Measurements from ENCODE around the gene PPP6R1. TPM values are rescaled to one million over a fixed set of nuclear protein-coding genes. Genes with fewer than 3 reads are reported as not detected.

PPP6R1 gene
- total RNA-seq, 2 experiments from 2014 or later = 89.6 to 161 TPM

- peak overlapping the region; percentile 92 for H3K27ac ChIP-seq (ENCODE audit: low read depth, low read length, poor library complexity, severe bottlenecking)
- no peak for DNase-seq (ENCODE audit: low spot score)
- no peaks in the 10 kb centered on the region for H3K9me3 ChIP-seq (ENCODE audit: low read length)
- peaks cover 44% of the 10 kb centered on the region for H3K36me3 ChIP-seq (ENCODE audit: insufficient read depth, low read length)
- TF ChIP-seq EZH2phosphoT487 (IDR thresholded peaks at IDR 0.05; ENCODE audit: borderline replicate concordance, low read depth, low read length) (no peak), CTCF (conservative IDR thresholded peaks at IDR 0.05; ENCODE audit: low read length) (no peak)
- BruUV-seq (replicated peaks) = no TSS peak
- CTCF ChIA-PET (ENCODE audit: unreplicated experiment) = interaction anchor here (1.1 kb wide), 1 partner anchor 32 kb away, joined by 3 read pairs; no protein-coding TSS in a partner anchor
- intact Hi-C loops (cut with micrococcal nuclease; ENCODE audit: unreplicated experiment) = no loop called here
- peaks cover 68% of the 10 kb centered on the region for H3K4me1 ChIP-seq (ENCODE audit: insufficient read depth, low read length, poor library complexity, severe bottlenecking)
- H4K20me1 ChIP-seq (ENCODE audit: insufficient read depth, low read length) = no peaks in the 10 kb centered on the region
- H2AFZ ChIP-seq (ENCODE audit: low read length) = no peak overlapping the region
- H3K79me2 ChIP-seq (ENCODE audit: insufficient read depth, low read depth, low read length) = no peaks in the 10 kb centered on the region
- no peaks in the 10 kb centered on the region for H3K9me2 ChIP-seq (ENCODE audit: insufficient read depth, low read length)
- H3K4me2 ChIP-seq (ENCODE audit: low read length) = peak overlapping the region; percentile 66
- no peak overlapping the region for H3K4me3 ChIP-seq (ENCODE audit: low read depth, low read length, poor library complexity, severe bottlenecking)
- POLR2A ChIA-PET = interaction anchor here (0.7 kb wide), 3 partner anchors 14 to 55 kb away, joined by 3 to 7 read pairs (median 3); no protein-coding TSS in a partner anchor
Observed at GRCh38 chr19:55306712-55307111, 47.9 kb upstream of the PPP6R1 start.

- no peaks in the 10 kb centered on the region for H4K20me1 ChIP-seq (ENCODE audit: insufficient read depth, low read length)
- H2AFZ ChIP-seq (ENCODE audit: low read length) = no peak overlapping the region
- no peak overlapping the region for H3K4me3 ChIP-seq (ENCODE audit: low read depth, low read length, poor library complexity, severe bottlenecking)
- H3K79me2 ChIP-seq (ENCODE audit: insufficient read depth, low read depth, low read length) = no peaks in the 10 kb centered on the region
- DNase-seq (ENCODE audit: low spot score) = no peak
- POLR2A ChIA-PET = interaction anchor here (0.7 kb wide), 1 partner anchor 55 kb away, joined by 3 read pairs; no protein-coding TSS in a partner anchor
- peaks cover 70% of the 10 kb centered on the region for H3K4me1 ChIP-seq (ENCODE audit: insufficient read depth, low read length, poor library complexity, severe bottlenecking)
- H3K9me2 ChIP-seq (ENCODE audit: insufficient read depth, low read length) = no peaks in the 10 kb centered on the region
- H3K9me3 ChIP-seq (ENCODE audit: low read length) = no peaks in the 10 kb centered on the region
- H3K27ac ChIP-seq (ENCODE audit: low read depth, low read length, poor library complexity, severe bottlenecking) = peak overlapping the region; percentile 92
- no peak for TF ChIP-seq CTCF (conservative IDR thresholded peaks at IDR 0.05; ENCODE audit: low read length)
- TF ChIP-seq EZH2phosphoT487 (IDR thresholded peaks at IDR 0.05; ENCODE audit: borderline replicate concordance, low read depth, low read length) = no peak
- H3K36me3 ChIP-seq (ENCODE audit: insufficient read depth, low read length) = peaks cover 44% of the 10 kb centered on the region
- no TSS peak for BruUV-seq (replicated peaks)
- CTCF ChIA-PET (ENCODE audit: unreplicated experiment) = interaction anchor here (1.1 kb wide), 1 partner anchor 33 kb away, joined by 3 read pairs; no protein-coding TSS in a partner anchor
- H3K4me2 ChIP-seq (ENCODE audit: low read length) = peak overlapping the region; percentile 66; the same call in 1 of the 2 replicates
- intact Hi-C loops (cut with micrococcal nuclease; ENCODE audit: unreplicated experiment) = no loop called here
Observed at GRCh38 chr19:55305983-55306562, 47.3 kb upstream of the PPP6R1 start.

GRCh38 chr19:55305491-55305890 is 46.7 kb upstream of the PPP6R1 start:
- no peaks in the 10 kb centered on the region for H3K79me2 ChIP-seq (ENCODE audit: insufficient read depth, low read depth, low read length)
- no peaks in the 10 kb centered on the region for H4K20me1 ChIP-seq (ENCODE audit: insufficient read depth, low read length)
- ChIA-PET POLR2A (no interaction called here), CTCF (ENCODE audit: unreplicated experiment) (no interaction called here)
- no peak overlapping the region for H3K4me3 ChIP-seq (ENCODE audit: low read depth, low read length, poor library complexity, severe bottlenecking)
- H3K36me3 ChIP-seq (ENCODE audit: insufficient read depth, low read length) = peaks cover 44% of the 10 kb centered on the region
- H3K9me3 ChIP-seq (ENCODE audit: low read length) = no peaks in the 10 kb centered on the region
- H3K27ac ChIP-seq (ENCODE audit: low read depth, low read length, poor library complexity, severe bottlenecking) = no peak overlapping the region
- BruUV-seq (replicated peaks) = no TSS peak
- no peaks in the 10 kb centered on the region for H3K9me2 ChIP-seq (ENCODE audit: insufficient read depth, low read length)
- peaks cover 66% of the 10 kb centered on the region for H3K4me1 ChIP-seq (ENCODE audit: insufficient read depth, low read length, poor library complexity, severe bottlenecking)
- H2AFZ ChIP-seq (ENCODE audit: low read length) = no peak overlapping the region
- 0 out of 2 replicates have a peak overlapping the region, but pooled peaks have one; percentile 3 for H3K4me2 ChIP-seq (ENCODE audit: low read length)
- TF ChIP-seq CTCF (conservative IDR thresholded peaks at IDR 0.05; ENCODE audit: low read length) (no peak), EZH2phosphoT487 (IDR thresholded peaks at IDR 0.05; ENCODE audit: borderline replicate concordance, low read depth, low read length) (no peak)
- peak; percentile 80 for DNase-seq (ENCODE audit: low spot score)
- intact Hi-C loops (cut with micrococcal nuclease; ENCODE audit: unreplicated experiment) = no loop called here

Measured in OCI-LY7 (cell line).